ENCODE results near the gene AHCY.

GRCh38 chr20:34300256-34300806 lies 2.8 kb downstream of the AHCY start:
- TF ChIP-seq CTCF (IDR thresholded peaks at IDR 0.05) (no peak), POLR2A (IDR thresholded peaks at IDR 0.05) (no peak)

Data from uterus (tissue), 2 donors.